ENCODE measurements around the gene RCOR3.
"Not testable (repeated sequence)": the region's sequence is repeated elsewhere in the genome, so short reads cannot be mapped to it uniquely, and the experiment has no call there.

The RCOR3 gene

DNA sequence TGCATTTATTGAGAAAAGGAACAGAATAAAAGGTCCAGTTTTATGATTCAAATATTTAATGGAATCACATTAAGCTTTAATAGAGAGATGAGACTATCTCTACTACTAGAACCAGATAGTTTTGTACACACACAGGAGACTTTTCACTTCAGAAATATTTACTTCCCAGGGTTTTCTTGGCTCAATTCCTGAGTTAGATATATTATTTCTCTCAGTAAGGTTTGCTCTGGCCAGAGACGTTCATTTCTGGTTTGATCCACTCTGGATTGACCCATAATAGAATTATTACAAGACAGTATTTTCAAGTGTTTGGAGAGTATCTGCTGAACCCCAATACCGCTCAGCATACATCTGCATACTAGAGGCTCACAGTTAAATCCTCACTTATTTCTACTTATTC is 1.3 kb upstream of the RCOR3 start:
- TF ChIP-seq, protein P1, sequence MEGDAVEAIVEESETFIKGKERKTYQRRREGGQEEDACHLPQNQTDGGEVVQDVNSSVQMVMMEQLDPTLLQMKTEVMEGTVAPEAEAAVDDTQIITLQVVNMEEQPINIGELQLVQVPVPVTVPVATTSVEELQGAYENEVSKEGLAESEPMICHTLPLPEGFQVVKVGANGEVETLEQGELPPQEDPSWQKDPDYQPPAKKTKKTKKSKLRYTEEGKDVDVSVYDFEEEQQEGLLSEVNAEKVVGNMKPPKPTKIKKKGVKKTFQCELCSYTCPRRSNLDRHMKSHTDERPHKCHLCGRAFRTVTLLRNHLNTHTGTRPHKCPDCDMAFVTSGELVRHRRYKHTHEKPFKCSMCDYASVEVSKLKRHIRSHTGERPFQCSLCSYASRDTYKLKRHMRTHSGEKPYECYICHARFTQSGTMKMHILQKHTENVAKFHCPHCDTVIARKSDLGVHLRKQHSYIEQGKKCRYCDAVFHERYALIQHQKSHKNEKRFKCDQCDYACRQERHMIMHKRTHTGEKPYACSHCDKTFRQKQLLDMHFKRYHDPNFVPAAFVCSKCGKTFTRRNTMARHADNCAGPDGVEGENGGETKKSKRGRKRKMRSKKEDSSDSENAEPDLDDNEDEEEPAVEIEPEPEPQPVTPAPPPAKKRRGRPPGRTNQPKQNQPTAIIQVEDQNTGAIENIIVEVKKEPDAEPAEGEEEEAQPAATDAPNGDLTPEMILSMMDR (IDR thresholded peaks at IDR 0.05; ENCODE audit: borderline replicate concordance, insufficient read depth, low read depth, low read length) = no peak
- H3K4me3 ChIP-seq (ENCODE audit: low read depth, low read length) = peak overlapping the region; percentile 70

GRCh38 chr1:211258310-211258755 is 833 bp upstream of the RCOR3 start:
- peak overlapping the region; percentile 70 for H3K4me3 ChIP-seq (ENCODE audit: low read depth, low read length)
- TF ChIP-seq, protein P1 (IDR thresholded peaks at IDR 0.05; ENCODE audit: borderline replicate concordance, insufficient read depth, low read depth, low read length) = peak; percentile 27; the same call in 1 of the 2 replicates

GRCh38 chr1:211259638-211260126 is 516 bp downstream of the RCOR3 start:
- TF ChIP-seq, protein P1 (IDR thresholded peaks at IDR 0.05; ENCODE audit: borderline replicate concordance, insufficient read depth, low read depth, low read length) = no peak
- peak overlapping the region; percentile 86 for H3K4me3 ChIP-seq (ENCODE audit: low read depth, low read length)

GRCh38 chr1:211260141-211261107 is 1.3 kb downstream of the RCOR3 start:
- TF ChIP-seq, protein P1 (IDR thresholded peaks at IDR 0.05; ENCODE audit: borderline replicate concordance, insufficient read depth, low read depth, low read length) = no peak
- peak overlapping the region; percentile 86 for H3K4me3 ChIP-seq (ENCODE audit: low read depth, low read length)

GRCh38 chr1:211261229-211261628 is 2.1 kb downstream of the RCOR3 start:
- TF ChIP-seq, protein P1 (IDR thresholded peaks at IDR 0.05; ENCODE audit: borderline replicate concordance, insufficient read depth, low read depth, low read length) = no peak
- H3K4me3 ChIP-seq (ENCODE audit: low read depth, low read length) = peak overlapping the region; percentile 86

DNA sequence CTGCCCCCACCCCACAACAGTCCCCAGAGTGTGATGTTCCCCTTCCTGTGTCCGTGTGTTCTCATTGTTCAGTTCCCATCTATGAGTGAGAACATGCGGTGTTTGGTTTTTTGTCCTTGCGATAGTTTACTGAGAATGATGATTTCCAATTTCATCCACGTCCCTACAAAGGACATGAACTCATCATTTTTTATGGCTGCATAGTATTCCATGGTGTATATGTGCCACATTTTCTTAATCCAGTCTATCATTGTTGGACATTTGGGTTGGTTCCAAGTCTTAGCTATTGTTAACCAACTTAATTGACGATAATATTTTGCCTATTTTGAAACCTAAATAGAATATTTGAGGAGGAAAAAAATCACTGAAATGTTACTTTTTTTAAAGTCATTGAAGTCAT is 3.9 kb downstream of the RCOR3 start:
- H3K4me3 ChIP-seq (ENCODE audit: low read depth, low read length) = not testable (repeated sequence)

DNA sequence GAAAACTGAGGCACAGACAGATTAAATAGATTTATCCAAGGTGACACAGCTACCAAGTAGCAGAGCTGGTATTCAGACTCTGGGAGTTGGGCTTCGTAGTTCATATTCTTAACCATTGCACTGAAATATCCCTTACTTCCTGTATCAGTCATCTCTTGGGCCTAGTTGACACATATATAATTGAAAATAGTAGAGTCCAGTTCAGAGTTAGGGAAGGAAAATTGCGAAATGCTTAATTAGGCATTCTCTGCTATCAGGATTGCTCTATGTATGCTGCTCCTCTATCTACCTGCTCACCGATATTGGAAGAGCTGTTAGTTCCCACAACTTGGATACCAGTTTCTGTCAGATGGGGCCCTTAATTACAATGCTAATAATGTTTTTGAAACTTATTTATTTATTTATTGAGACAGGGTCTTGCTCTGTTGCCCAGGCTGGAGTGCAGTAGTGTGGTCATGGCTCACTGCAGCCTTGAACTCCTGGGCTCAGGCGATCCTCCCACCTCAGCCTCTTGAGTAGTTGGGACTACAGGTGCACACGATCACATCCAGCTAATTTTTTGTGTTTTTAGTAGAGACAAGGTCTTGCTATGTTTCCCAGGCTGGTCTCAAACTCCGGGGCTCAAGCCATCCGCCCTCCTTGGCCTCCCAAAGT is 8.2 kb downstream of the RCOR3 start:
- H3K4me3 ChIP-seq (ENCODE audit: low read depth, low read length) = no peak overlapping the region
- TF ChIP-seq, protein P1 (IDR thresholded peaks at IDR 0.05; ENCODE audit: borderline replicate concordance, insufficient read depth, low read depth, low read length) = no peak

Data from GM12875 (cell line).